BJ (cell line): ENCODE results near the gene TMEM19. TPM values are rescaled to one million over a fixed set of nuclear protein-coding genes. Genes with fewer than 3 reads are reported as not detected.

Source experiments
- CTCF ChIA-PET: fragments of 350-600 bp; formaldehyde crosslinking; extraction: SDS; loops from one replicate; lab custom pipeline; 2021; ENCODE audit warnings: antibody characterized with exemption, inconsistent platforms; lab: Yijun Ruan, JAX
- POLR2A ChIA-PET: fragments of 300-600 bp; sonication (Branson Sonifier 250); formaldehyde crosslinking; extraction: SDS; loops from one replicate; lab custom pipeline; 2021; ENCODE audit warnings: antibody characterized with exemption; lab: Charles Lee
- DNase-seq: peaks from one replicate; pipeline ENCODE4 v3.0.0-alpha.2; 2011; ENCODE audit warnings: low read depth
- H3K27me3 ChIP-seq: 2 replicates; pipeline ENCODE4 v1.6.0; 2011; ENCODE audit warnings: low read length; ENCODE audit not compliant: control insufficient read depth, insufficient read depth
- H3K36me3 ChIP-seq: 2 replicates; pipeline ENCODE4 v1.5.1; 2011; ENCODE audit warnings: low read length; ENCODE audit not compliant: control insufficient read depth, insufficient read depth
- H3K4me3 ChIP-seq: 2 replicates; pipeline ENCODE4 v1.5.1; 2011; ENCODE audit warnings: low read depth, mild to moderate bottlenecking, control low read depth, low read length
- polyA plus RNA-seq: library from polyadenylated mRNA; depleted of rRNA; stranded (reverse); fragments of >200 nt; gene quantifications from 2 replicates; pipeline ENCODE4 v1.2.3, GENCODE V29; 2011
- TF ChIP-seq, protein P1 (sequence below): IDR thresholded peaks from 2 replicates; pipeline ENCODE4 v1.5.1; 2011; ENCODE audit warnings: low read depth, mild to moderate bottlenecking, control low read depth, inconsistent platforms, low read length, moderate library complexity; ENCODE audit not compliant: insufficient read depth

TMEM19 gene
- polyA plus RNA-seq, 1 experiment, result 18.4 TPM

DNA sequence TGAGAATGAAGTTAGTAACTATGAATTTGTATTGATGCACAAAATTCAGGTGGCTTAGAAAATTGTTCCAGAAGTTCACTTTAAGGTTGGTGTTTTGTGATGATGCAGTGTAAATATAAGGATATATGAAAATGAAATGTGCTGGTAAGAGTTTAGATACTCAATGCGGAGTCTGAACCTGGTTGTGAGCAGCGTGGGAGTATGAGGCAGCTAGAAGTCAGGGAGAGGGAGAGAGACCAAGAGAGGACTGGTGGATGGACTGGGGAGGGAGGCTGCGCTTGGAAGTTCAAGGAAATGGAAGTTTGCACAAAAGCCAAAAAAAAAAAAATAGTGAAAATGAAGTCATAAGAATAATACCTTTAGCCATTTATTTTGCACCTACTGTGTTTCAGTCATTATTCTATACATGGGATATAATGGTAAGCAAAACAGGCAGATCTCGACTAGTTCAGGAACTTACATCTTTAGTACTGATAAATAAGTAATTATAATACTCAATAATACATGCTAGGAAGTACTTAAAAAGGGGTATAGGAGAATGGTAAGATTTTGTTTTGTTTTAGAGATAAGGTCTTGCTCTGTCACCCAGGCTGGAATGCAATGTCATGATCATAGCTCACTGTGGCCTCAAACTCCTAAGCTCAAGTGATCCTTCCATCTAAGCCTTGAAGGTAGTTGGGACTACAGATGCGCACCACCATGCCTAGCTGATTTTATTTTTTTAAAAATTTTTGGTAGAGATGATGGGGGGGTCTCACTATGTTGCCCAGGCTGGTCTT lies 58.8 kb downstream of the TMEM19 start:
- no peak for DNase-seq
- no peaks in the 10 kb centered on the region for H3K36me3 ChIP-seq
- peaks cover 3% of the 10 kb centered on the region; the same call in 1 of the 2 replicates for H3K27me3 ChIP-seq
- ChIA-PET CTCF (interaction anchor here (0.6 to 5.7 kb wide), 4 partner anchors 67 to 329 kb away, joined by 3 to 54 read pairs (median 3); no protein-coding TSS in a partner anchor), POLR2A (no interaction called here)
- no peak overlapping the region for H3K4me3 ChIP-seq
- TF ChIP-seq, protein P1, sequence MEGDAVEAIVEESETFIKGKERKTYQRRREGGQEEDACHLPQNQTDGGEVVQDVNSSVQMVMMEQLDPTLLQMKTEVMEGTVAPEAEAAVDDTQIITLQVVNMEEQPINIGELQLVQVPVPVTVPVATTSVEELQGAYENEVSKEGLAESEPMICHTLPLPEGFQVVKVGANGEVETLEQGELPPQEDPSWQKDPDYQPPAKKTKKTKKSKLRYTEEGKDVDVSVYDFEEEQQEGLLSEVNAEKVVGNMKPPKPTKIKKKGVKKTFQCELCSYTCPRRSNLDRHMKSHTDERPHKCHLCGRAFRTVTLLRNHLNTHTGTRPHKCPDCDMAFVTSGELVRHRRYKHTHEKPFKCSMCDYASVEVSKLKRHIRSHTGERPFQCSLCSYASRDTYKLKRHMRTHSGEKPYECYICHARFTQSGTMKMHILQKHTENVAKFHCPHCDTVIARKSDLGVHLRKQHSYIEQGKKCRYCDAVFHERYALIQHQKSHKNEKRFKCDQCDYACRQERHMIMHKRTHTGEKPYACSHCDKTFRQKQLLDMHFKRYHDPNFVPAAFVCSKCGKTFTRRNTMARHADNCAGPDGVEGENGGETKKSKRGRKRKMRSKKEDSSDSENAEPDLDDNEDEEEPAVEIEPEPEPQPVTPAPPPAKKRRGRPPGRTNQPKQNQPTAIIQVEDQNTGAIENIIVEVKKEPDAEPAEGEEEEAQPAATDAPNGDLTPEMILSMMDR, result no peak

DNA sequence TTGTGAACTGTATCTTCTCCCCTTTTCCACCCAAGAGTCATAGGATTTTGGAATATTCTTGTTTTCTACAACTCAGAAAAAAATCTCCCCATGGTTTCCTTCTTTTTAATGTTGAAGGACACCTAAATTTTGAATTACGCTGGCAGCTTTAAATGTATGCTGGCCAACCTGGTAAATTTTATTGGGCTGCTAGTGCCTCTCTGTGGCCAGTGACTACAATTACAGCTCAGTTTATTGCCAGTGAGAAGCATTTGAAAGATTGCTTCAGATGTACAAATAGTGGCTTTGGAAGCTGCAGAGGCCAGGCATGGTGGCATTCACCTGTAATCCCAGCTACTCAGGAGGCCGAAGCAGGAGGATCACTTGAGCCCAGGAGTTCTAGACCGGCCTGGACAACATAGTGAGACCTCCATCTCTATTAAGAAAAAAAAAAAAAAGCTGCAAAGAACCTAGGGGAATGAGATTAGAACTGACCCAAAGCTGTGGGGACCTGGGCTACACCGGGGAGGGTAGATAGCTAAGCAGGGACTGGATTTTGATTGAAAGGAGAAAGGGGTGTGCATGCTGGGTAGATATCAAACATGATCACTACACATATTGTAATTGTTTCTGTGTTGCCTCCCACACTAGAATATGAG lies 61.2 kb downstream of the TMEM19 start:
- DNase-seq, result no peak
- Histone ChIP-seq H3K27me3 (peaks cover 5% of the 10 kb centered on the region), H3K4me3 (no peak overlapping the region), H3K36me3 (no peaks in the 10 kb centered on the region)
- TF ChIP-seq, protein P1, result peak; percentile 68
- ChIA-PET POLR2A (interaction anchor here (0.6 kb wide), 1 partner anchor 15 kb away, joined by 6 read pairs; no protein-coding TSS in a partner anchor), CTCF (interaction anchor here (0.5 to 5.7 kb wide), 40 partner anchors 9 to 424 kb away, joined by 3 to 54 read pairs (median 4); partner anchors contain the start of gene TMEM19)

DNA sequence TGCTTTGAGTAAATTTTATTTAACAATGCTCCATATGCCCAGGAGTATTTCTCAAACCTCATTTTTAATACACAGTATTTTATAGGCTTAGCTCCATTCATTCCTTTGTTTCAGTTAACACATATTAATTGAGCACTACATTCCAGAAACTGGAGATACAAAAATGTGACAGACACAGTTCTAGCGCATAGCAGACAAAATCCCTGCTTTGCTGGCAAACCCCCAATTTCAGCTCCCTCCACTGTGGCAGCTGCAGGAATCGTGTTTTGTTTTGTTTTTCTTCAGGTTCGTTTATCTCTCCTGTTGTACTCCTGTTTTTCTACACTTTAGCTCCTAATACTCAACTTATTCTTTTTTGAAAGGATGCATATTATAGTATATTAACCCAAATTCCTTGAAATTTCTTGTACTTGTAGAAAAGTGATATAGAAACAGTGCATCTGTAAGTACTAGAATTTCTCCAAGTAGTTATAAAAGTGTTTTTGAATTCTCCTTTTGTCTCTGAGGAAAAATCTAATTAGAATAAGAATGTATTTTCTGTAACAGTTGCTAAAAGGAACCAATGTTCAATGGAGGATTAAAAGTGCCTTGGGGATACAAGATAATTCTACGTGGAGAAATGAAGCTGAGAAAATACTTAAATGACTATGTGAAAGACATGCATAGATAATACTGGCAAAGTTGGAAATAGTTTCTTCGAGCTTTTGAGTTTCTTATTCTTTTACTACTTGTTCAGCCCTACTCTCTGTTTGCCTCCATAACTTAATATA lies 62.4 kb downstream of the TMEM19 start:
- ChIA-PET CTCF (interaction anchor here (0.6 to 5.7 kb wide), 10 partner anchors 10 to 333 kb away, joined by 3 to 54 read pairs (median 6); partner anchors contain the start of gene TMEM19), POLR2A (no interaction called here)
- H3K36me3 ChIP-seq, result no peaks in the 10 kb centered on the region
- DNase-seq, result no peak
- H3K4me3 ChIP-seq, result no peak overlapping the region
- H3K27me3 ChIP-seq, result peaks cover 5% of the 10 kb centered on the region
- TF ChIP-seq, protein P1, result no peak

DNA sequence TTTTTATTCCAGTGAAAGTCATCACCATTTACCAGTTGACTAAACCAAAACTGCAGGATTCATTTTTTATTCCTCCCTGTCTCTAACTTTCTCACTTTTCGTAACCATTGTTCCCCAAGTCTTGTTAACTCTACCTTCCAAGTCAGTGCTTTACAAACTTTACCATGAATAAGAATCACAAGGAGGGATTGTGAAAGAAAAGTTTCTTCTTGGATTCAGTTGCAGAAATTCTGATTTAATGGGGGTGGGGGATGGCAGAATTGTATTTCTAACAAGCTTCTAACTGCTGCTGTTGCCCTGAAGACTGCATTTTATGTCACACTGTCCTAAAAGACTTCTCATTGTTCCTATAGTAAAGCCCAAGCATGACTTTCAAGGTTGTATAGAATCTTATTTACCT lies 63.8 kb downstream of the TMEM19 start:
- no peak overlapping the region for H3K4me3 ChIP-seq
- ChIA-PET POLR2A (no interaction called here), CTCF (interaction anchor here (1.5 to 5.7 kb wide), 2 partner anchors 113 to 334 kb away, joined by 3 to 54 read pairs; no protein-coding TSS in a partner anchor)
- no peak for DNase-seq
- H3K36me3 ChIP-seq, result no peaks in the 10 kb centered on the region
- H3K27me3 ChIP-seq, result peaks cover 5% of the 10 kb centered on the region
- TF ChIP-seq, protein P1, result no peak
